NCI-H146 treated with DMSO at 0.1 percent for 48 hours (cell line): ENCODE measurements around the gene RPL27.

Source experiments
- DNase-seq: peaks from one replicate; lab custom pipeline; 2025; ENCODE audit not compliant: unreplicated experiment; lab: John Stamatoyannopoulos, UW

Gene RPL27

DNA sequence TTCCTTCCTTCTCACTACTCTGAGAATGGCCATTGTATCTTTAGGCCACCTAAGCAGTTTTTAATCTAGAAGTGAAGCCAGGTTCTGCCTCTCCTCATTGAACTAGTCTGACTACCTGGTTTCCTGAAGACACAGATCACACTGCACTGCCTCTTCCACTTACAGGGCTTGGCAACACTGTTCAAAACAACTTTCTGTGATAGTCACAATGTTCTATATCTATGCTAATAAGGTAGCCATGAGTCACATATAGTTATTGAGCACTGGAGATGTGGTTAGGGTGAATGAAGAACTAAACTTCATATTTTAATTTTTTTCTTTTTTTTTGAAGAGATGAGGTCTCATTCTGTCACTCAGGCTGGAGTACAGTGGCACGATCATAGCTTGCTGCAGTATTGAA is 53.8 kb downstream of the RPL27 start:
- DNase-seq = no peak
